CD14-positive monocyte (primary cell): Measurements from ENCODE around the gene KAT5. TPM values are rescaled to one million over a fixed set of nuclear protein-coding genes. Genes with fewer than 3 reads are reported as not detected.

ENCODE experiments used
- DNase-seq, 3 donors: peaks; one replicate each; pipeline ENCODE4 v3.0.0-alpha.2; 2011 to 2022
- H2AFZ ChIP-seq: 2 replicates; pipeline ENCODE4 v1.6.0; 2012; ENCODE audit warnings: mild to moderate bottlenecking, low read depth, low read length, inconsistent platforms; ENCODE audit not compliant: insufficient read depth, poor library complexity, severe bottlenecking
- H3K27ac ChIP-seq, 2 donors: 1 replicate in 1 of 2; 2 replicates in 1 of 2; pipeline ENCODE4 v1.5.1; 2012 to 2013; ENCODE audit warnings: low read length in 2 of 2, control low read depth in 1 of 2, inconsistent platforms in 1 of 2, low read depth in 1 of 2, mild to moderate bottlenecking in 1 of 2
- H3K27me3 ChIP-seq, 2 donors: one replicate each; pipeline versions ENCODE4 v1.6.0 to v1.6.1; 2011 to 2013; ENCODE audit warnings: low read length in 2 of 2; ENCODE audit not compliant: control insufficient read depth in 2 of 2, insufficient read depth in 2 of 2
- H3K36me3 ChIP-seq, 2 donors: replicated peaks in 1 of 2; 1 replicate in 1 of 2; 2 replicates in 1 of 2; pipeline versions ENCODE4 v1.5.1 to v1.6.1; 2012 to 2013; ENCODE audit warnings: low read length in 2 of 2, control low read depth in 1 of 2, inconsistent platforms in 1 of 2, mild to moderate bottlenecking in 1 of 2; ENCODE audit not compliant: insufficient read depth in 2 of 2, control insufficient read depth in 1 of 2
- H3K4me1 ChIP-seq, 2 donors: 1 replicate in 1 of 2; 2 replicates in 1 of 2; pipeline versions ENCODE4 v1.5.1 to v1.6.1; 2012 to 2013; ENCODE audit warnings: low read length in 2 of 2, control low read depth in 1 of 2, inconsistent platforms in 1 of 2, mild to moderate bottlenecking in 1 of 2, moderate library complexity in 1 of 2; ENCODE audit not compliant: insufficient read depth in 2 of 2, control insufficient read depth in 1 of 2
- H3K4me2 ChIP-seq: replicated peaks from 2 replicates; pipeline ENCODE3; 2012; ENCODE audit warnings: low read length, moderate library complexity, mild to moderate bottlenecking; ENCODE audit not compliant: poor library complexity, severe bottlenecking; ENCODE audit errors: extremely low read depth
- H3K4me3 ChIP-seq, 3 experiments: fragments of 200-600 bp in 1 of 3; sonication (generic) in 1 of 3; replicated peaks in 1 of 3; 1 replicate in 2 of 3; 2 replicates in 1 of 3; pipeline ENCODE4 v1.5.1; 2011 to 2013; ENCODE audit warnings: low read length in 3 of 3, mild to moderate bottlenecking in 3 of 3, control low read depth in 2 of 3, low read depth in 2 of 3, inconsistent platforms in 1 of 3, moderate library complexity in 1 of 3
- H3K79me2 ChIP-seq: 2 replicates; pipeline ENCODE4 v1.6.0; 2012; ENCODE audit warnings: mild to moderate bottlenecking, control low read depth, inconsistent platforms, low read length, moderate library complexity; ENCODE audit not compliant: insufficient read depth
- H3K9ac ChIP-seq: 2 replicates; pipeline ENCODE4 v1.6.0; 2017; ENCODE audit warnings: low read length, mild to moderate bottlenecking; ENCODE audit not compliant: insufficient read depth, poor library complexity, severe bottlenecking
- H3K9me3 ChIP-seq, 2 donors: replicated peaks in 1 of 2; 1 replicate in 1 of 2; 2 replicates in 1 of 2; pipeline versions ENCODE4 v1.5.1 to v1.6.1; 2012 to 2013; ENCODE audit warnings: low read length in 2 of 2, control low read depth in 1 of 2; ENCODE audit not compliant: control insufficient read depth in 1 of 2, insufficient read depth in 1 of 2
- H4K20me1 ChIP-seq: 2 replicates; pipeline ENCODE4 v1.6.0; 2012; ENCODE audit warnings: mild to moderate bottlenecking, low read length, control low read depth, moderate library complexity; ENCODE audit not compliant: insufficient read depth
- H3K27ac Mint-ChIP-seq, 7 donors: one replicate each; pipeline ENCODE4 v1.8.0; 2020; ENCODE audit warnings: mild to moderate bottlenecking in 7 of 7, mixed read lengths in 7 of 7, moderate library complexity in 6 of 7, inconsistent platforms in 2 of 7
- H3K27me3 Mint-ChIP-seq, 3 donors: one replicate each; pipeline ENCODE4 v1.8.0; 2021 to 2022; ENCODE audit warnings: low read depth in 3 of 3, mild to moderate bottlenecking in 3 of 3, mixed read lengths in 3 of 3, moderate library complexity in 3 of 3, inconsistent platforms in 1 of 3
- H3K36me3 Mint-ChIP-seq, 2 donors: one replicate each; pipeline ENCODE4 v1.8.0; 2020; ENCODE audit warnings: mixed read lengths in 2 of 2, inconsistent platforms in 1 of 2, mild to moderate bottlenecking in 1 of 2
- H3K4me1 Mint-ChIP-seq: one replicate; pipeline ENCODE4 v1.8.0; 2020; ENCODE audit warnings: mild to moderate bottlenecking, mixed read lengths
- H3K4me3 Mint-ChIP-seq, 2 donors: one replicate each; pipeline ENCODE4 v1.8.0; 2020; ENCODE audit warnings: mild to moderate bottlenecking in 2 of 2, mixed read lengths in 2 of 2, moderate library complexity in 1 of 2
- H3K9me3 Mint-ChIP-seq, 7 donors: one replicate each; pipeline ENCODE4 v1.8.0; 2020 to 2022; ENCODE audit warnings: mixed read lengths in 7 of 7, mild to moderate bottlenecking in 6 of 7, moderate library complexity in 6 of 7, inconsistent platforms in 2 of 7
- WGBS: methylation state at CpG from one replicate; pipeline ENCODE4 v1.1.5; 2013; ENCODE audit warnings: missing lambda C conversion rate; ENCODE audit not compliant: insufficient coverage; 5-methylcytosine and 5-hydroxymethylcytosine counted together
- intact Hi-C, 2 donors: fragments of 100-400 bp; cut with micrococcal nuclease; formaldehyde crosslinking; loops; one replicate each; pipeline versions ENCODE4 v1.15.0 to v1.15.1; 2023
- polyA plus RNA-seq, 3 donors: library from polyadenylated mRNA; depleted of rRNA in 1 of 3; unstranded in 2 of 3; stranded (reverse) in 1 of 3; fragments of 300-500 nt in 2 of 3; fragments of >200 nt in 1 of 3; fragmentation: Illumina TruSeq in 2 of 3; gene quantifications; 1 replicate in 2 of 3; 2 replicates in 1 of 3; pipeline ENCODE4 v1.2.3, GENCODE V29; 2012 to 2021
- TF ChIP-seq, protein P1 (sequence below): fragments of 200-600 bp; IDR thresholded peaks from one replicate; pipeline ENCODE4 v1.8.0; 2022; ENCODE audit warnings: antibody characterized with exemption, mild to moderate bottlenecking

KAT5 gene
- polyA plus RNA-seq, 3 donors = 32.5 to 48.7 (median 33.1) TPM

DNA sequence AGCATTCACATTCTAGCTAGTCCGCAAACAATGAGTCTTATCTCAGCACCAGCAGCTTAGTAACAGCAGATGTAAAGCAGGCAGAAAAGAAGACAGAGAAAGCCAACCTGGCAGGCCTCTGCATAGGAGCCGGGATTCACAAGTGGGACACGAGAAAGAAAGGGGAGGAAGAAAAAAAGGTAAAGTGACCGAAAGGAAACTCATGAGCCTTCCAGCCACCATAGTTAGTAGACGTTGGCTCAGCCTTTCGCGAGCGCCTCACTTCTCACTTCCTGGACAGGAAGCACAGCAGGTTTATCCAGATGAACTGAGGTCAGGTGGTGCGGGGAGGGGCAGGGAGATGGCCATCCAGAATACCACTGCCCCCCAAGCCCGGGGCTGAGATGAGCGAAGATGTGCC, 19.7 kb upstream of the KAT5 start:
- peak overlapping the region; percentile 50 for H2AFZ ChIP-seq
- H3K4me2 ChIP-seq = no peak overlapping the region
- H4K20me1 ChIP-seq = no peaks in the 10 kb centered on the region
- TF ChIP-seq, protein P1, sequence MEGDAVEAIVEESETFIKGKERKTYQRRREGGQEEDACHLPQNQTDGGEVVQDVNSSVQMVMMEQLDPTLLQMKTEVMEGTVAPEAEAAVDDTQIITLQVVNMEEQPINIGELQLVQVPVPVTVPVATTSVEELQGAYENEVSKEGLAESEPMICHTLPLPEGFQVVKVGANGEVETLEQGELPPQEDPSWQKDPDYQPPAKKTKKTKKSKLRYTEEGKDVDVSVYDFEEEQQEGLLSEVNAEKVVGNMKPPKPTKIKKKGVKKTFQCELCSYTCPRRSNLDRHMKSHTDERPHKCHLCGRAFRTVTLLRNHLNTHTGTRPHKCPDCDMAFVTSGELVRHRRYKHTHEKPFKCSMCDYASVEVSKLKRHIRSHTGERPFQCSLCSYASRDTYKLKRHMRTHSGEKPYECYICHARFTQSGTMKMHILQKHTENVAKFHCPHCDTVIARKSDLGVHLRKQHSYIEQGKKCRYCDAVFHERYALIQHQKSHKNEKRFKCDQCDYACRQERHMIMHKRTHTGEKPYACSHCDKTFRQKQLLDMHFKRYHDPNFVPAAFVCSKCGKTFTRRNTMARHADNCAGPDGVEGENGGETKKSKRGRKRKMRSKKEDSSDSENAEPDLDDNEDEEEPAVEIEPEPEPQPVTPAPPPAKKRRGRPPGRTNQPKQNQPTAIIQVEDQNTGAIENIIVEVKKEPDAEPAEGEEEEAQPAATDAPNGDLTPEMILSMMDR = no peak
- H3K27me3 Mint-ChIP-seq = peaks cover 2% of the 10 kb centered on the region in 3 donors
- intact Hi-C loops = no loop called here
- WGBS = 85% methylated on average over 7 of the region's 11 CpGs
- DNase-seq = no peak
- no peaks in the 10 kb centered on the region for H3K4me1 ChIP-seq
- no peaks in the 10 kb centered on the region for H3K79me2 ChIP-seq
- H3K9ac ChIP-seq = no peak overlapping the region
- H3K27ac Mint-ChIP-seq = peak overlapping the region in 1 of 7 donors; percentile 54
- H3K36me3 Mint-ChIP-seq = no peaks in the 10 kb centered on the region
- H3K4me3 Mint-ChIP-seq = no peak overlapping the region
- no peaks in the 10 kb centered on the region for H3K27me3 ChIP-seq
- no peaks in the 10 kb centered on the region for H3K36me3 ChIP-seq
- H3K9me3 ChIP-seq = no peaks in the 10 kb centered on the region
- peaks cover 0 to under 1% (median 0%) of the 10 kb centered on the region in 7 donors for H3K9me3 Mint-ChIP-seq
- H3K4me1 Mint-ChIP-seq = no peaks in the 10 kb centered on the region
- H3K4me3 ChIP-seq = no peak overlapping the region
- H3K27ac ChIP-seq = no peak overlapping the region

DNA sequence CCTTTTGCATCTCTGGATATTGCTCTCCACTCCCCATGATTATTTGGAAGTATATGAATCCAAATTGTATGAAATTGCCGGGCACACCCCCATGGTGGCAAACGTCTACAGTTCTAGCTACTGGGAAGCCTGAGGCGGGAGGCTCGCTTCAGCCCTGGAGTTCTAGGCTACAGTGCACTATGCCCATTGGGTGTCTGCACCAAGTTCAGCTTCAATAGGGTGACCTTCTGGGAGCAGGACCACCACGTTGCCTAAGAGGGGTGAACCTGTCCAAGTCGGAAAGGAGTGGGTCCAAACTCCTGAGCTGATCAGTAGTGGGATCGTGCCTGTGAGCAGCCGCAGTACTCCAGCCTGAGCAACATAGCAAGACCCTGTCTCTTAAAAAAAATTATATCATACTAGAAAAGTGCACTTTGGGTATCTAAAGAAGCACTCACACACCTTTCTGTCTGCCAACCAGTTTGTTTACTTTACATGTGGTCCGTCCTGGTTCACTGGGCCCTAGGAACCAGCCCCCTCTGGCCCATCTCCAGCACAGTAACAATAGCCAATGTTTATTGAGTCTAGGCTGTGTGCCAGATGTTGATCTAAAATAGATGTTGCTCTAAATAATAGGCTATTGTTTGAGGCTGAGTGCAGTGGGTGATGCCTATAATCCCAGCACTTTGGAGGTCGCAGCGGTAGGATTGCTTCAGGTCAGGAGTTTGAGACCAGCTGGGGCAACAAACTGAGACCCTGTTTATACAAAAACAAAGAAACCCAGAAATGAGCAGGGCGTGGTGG, 16.4 kb upstream of the KAT5 start:
- H3K36me3 ChIP-seq = no peaks in the 10 kb centered on the region
- no peak overlapping the region for H2AFZ ChIP-seq
- H3K9ac ChIP-seq = no peak overlapping the region
- no peaks in the 10 kb centered on the region for H4K20me1 ChIP-seq
- intact Hi-C loops = no loop called here
- H3K79me2 ChIP-seq = no peaks in the 10 kb centered on the region
- TF ChIP-seq, protein P1 = no peak
- H3K9me3 Mint-ChIP-seq = peaks cover 0 to 3% (median 0%) of the 10 kb centered on the region in 7 donors
- H3K27ac Mint-ChIP-seq = no peak overlapping the region
- no peak overlapping the region for H3K4me3 Mint-ChIP-seq
- no peaks in the 10 kb centered on the region for H3K4me1 ChIP-seq
- peaks cover 0 to 3% (median 2%) of the 10 kb centered on the region in 3 donors for H3K27me3 Mint-ChIP-seq
- peaks cover 6% of the 10 kb centered on the region for H3K4me1 Mint-ChIP-seq
- no peak overlapping the region for H3K4me3 ChIP-seq
- WGBS = 90% methylated on average over 9 of the region's 12 CpGs
- no peak overlapping the region for H3K4me2 ChIP-seq
- H3K27ac ChIP-seq = no peak overlapping the region
- no peaks in the 10 kb centered on the region for H3K9me3 ChIP-seq
- no peaks in the 10 kb centered on the region for H3K36me3 Mint-ChIP-seq
- H3K27me3 ChIP-seq = no peaks in the 10 kb centered on the region
- no peak for DNase-seq
